MM.1S (cell line): ENCODE measurements around the gene FNIP2.
"Not testable (repeated sequence)": the region's sequence is repeated elsewhere in the genome, so short reads cannot be mapped to it uniquely, and the experiment has no call there.

Experiments
- DNase-seq: peaks from one replicate; pipeline ENCODE4 v3.0.0-alpha.2; 2015
- H2AFZ ChIP-seq: fragments of 300-600 bp; sonication (generic); 2 replicates; pipeline ENCODE4 v1.6.0; 2016; ENCODE audit warnings: antibody characterized with exemption, low read length
- H3F3A ChIP-seq: fragments of 300-600 bp; sonication (generic); 2 replicates; pipeline ENCODE4 v1.6.1; 2016; ENCODE audit warnings: mild to moderate bottlenecking, antibody characterized with exemption, low read length, moderate library complexity, mixed read lengths; ENCODE audit not compliant: insufficient read depth
- H3K27ac ChIP-seq: fragments of 300-600 bp; sonication (generic); 2 replicates; pipeline ENCODE4 v1.5.1; 2016; ENCODE audit warnings: mild to moderate bottlenecking, low read length
- H3K27me3 ChIP-seq: fragments of 300-600 bp; sonication (generic); replicated peaks from 2 replicates; pipeline ENCODE4 v1.6.0; 2016; ENCODE audit warnings: low read length; ENCODE audit not compliant: insufficient read depth
- H3K36me3 ChIP-seq: fragments of 300-600 bp; sonication (generic); replicated peaks from 2 replicates; pipeline ENCODE4 v1.6.1; 2016; ENCODE audit warnings: mild to moderate bottlenecking, low read length, mixed read lengths; ENCODE audit not compliant: insufficient read depth
- H3K4me1 ChIP-seq: fragments of 300-600 bp; sonication (generic); 2 replicates; pipeline ENCODE4 v1.6.1; 2016; ENCODE audit warnings: low read length, mixed read lengths
- H3K4me2 ChIP-seq: fragments of 300-600 bp; sonication (generic); 2 replicates; pipeline ENCODE4 v1.6.0; 2016; ENCODE audit warnings: low read depth, low read length
- H3K4me3 ChIP-seq: fragments of 300-600 bp; sonication (generic); 2 replicates; pipeline ENCODE4 v1.5.1; 2016; ENCODE audit warnings: low read length, mixed read lengths
- H3K79me2 ChIP-seq: fragments of 300-600 bp; sonication (generic); 2 replicates; pipeline ENCODE4 v1.6.1; 2016; ENCODE audit warnings: mixed run types, low read length, mixed read lengths
- H3K9ac ChIP-seq: fragments of 300-600 bp; sonication (generic); 2 replicates; pipeline ENCODE4 v1.6.1; 2016; ENCODE audit warnings: low read length, mixed read lengths
- H3K9me2 ChIP-seq: fragments of 300-600 bp; sonication (generic); replicated peaks from 2 replicates; pipeline ENCODE4 v1.6.1; 2016; ENCODE audit warnings: mild to moderate bottlenecking, low read length, mixed read lengths; ENCODE audit not compliant: insufficient read depth
- H3K9me3 ChIP-seq: fragments of 300-600 bp; sonication (generic); replicated peaks from 2 replicates; pipeline ENCODE4 v1.6.1; 2016; ENCODE audit warnings: mild to moderate bottlenecking, low read length, mixed read lengths; ENCODE audit not compliant: insufficient read depth
- H4K20me1 ChIP-seq: fragments of 300-600 bp; sonication (generic); 2 replicates; pipeline ENCODE4 v1.6.1; 2016; ENCODE audit warnings: mild to moderate bottlenecking, low read length, moderate library complexity, mixed read lengths; ENCODE audit not compliant: insufficient read depth
- EZH2 ChIP-seq: fragments of 300-600 bp; sonication (generic); optimal IDR thresholded peaks from 2 replicates; pipeline ENCODE3; 2017; ENCODE audit warnings: low read depth, mild to moderate bottlenecking, antibody characterized with exemption, low read length, mixed read lengths
- EZH2phosphoT487 ChIP-seq: fragments of 300-600 bp; sonication (generic); IDR thresholded peaks from 2 replicates; pipeline ENCODE4 v1.6.1; 2018; ENCODE audit warnings: antibody characterized with exemption, low read length
- TF ChIP-seq, protein P1 (sequence below): fragments of 300-600 bp; sonication (generic); IDR thresholded peaks from 2 replicates; pipeline ENCODE4 v1.5.1; 2016; ENCODE audit warnings: antibody characterized with exemption, low read length, mixed read lengths

Gene FNIP2

DNA sequence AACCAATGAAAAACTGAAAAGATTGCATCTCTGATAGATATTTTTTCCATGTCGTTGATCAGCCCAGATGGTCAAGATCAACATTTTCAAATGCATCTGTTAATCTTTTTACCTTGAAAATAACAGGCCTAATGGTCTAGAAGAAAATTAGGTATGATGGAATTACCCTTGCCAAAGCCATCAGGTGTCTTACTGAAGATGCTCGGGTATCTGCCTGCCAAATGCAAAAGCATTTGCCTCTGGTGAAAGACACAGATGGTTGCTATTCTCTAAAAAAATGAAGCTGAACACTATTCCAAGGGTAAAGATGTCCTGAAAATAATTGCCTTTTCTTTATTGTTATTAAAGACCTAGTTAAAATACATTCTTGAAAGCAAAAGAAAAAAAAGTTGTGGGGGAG is 126.0 kb downstream of the FNIP2 start:
- H3K9ac ChIP-seq, result no peak overlapping the region
- H3K4me2 ChIP-seq, result no peak overlapping the region
- H3K36me3 ChIP-seq, result no peaks in the 10 kb centered on the region
- H3F3A ChIP-seq, result no peaks in the 10 kb centered on the region
- TF ChIP-seq, protein P1, sequence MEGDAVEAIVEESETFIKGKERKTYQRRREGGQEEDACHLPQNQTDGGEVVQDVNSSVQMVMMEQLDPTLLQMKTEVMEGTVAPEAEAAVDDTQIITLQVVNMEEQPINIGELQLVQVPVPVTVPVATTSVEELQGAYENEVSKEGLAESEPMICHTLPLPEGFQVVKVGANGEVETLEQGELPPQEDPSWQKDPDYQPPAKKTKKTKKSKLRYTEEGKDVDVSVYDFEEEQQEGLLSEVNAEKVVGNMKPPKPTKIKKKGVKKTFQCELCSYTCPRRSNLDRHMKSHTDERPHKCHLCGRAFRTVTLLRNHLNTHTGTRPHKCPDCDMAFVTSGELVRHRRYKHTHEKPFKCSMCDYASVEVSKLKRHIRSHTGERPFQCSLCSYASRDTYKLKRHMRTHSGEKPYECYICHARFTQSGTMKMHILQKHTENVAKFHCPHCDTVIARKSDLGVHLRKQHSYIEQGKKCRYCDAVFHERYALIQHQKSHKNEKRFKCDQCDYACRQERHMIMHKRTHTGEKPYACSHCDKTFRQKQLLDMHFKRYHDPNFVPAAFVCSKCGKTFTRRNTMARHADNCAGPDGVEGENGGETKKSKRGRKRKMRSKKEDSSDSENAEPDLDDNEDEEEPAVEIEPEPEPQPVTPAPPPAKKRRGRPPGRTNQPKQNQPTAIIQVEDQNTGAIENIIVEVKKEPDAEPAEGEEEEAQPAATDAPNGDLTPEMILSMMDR, result no peak
- no peak for TF ChIP-seq EZH2
- no peak for TF ChIP-seq EZH2phosphoT487
- DNase-seq, result no peak
- no peaks in the 10 kb centered on the region for H3K4me1 ChIP-seq
- no peaks in the 10 kb centered on the region for H3K79me2 ChIP-seq
- no peaks in the 10 kb centered on the region for H3K9me3 ChIP-seq
- no peak overlapping the region for H2AFZ ChIP-seq
- H3K4me3 ChIP-seq, result no peak overlapping the region
- H3K9me2 ChIP-seq, result no peaks in the 10 kb centered on the region
- H3K27me3 ChIP-seq, result no peaks in the 10 kb centered on the region
- no peaks in the 10 kb centered on the region for H4K20me1 ChIP-seq
- H3K27ac ChIP-seq, result no peak overlapping the region

DNA sequence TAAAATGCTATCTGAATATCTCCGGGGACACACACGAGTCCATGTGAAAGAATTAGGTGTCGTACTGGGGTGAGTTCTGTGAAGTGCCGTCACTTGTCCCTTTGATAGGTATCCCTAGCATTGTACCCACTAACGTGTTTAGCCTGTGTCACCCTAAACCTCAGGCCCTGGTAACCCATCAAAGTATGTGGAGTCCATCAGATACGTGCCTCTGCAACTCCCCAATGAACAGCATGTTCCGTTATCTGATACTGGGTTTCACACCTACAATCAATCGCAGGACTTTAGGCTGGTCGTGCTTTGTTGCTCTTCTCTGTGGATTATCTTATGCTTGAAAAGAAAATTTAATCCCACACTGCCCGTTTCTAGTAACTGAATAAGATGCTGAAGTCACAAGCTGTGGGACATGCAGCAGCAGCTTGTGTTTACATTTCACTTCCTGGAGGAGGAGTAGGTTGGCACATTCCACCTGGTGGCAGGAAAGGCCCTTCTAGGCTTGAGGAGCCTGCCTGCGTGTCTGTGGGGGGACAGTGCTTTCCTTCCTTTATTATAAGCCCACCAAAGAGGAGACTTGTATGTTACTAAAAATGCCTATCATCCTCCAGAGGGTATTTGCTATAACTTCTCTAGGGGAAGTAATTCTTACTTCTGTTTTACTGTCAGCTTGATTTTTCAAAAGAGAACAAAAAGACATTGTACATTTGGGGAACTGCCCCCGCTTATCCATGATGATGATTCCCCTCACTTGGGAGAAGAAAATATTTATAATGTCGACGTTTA is 127.2 kb downstream of the FNIP2 start:
- Histone ChIP-seq H3K36me3 (no peaks in the 10 kb centered on the region), H3K9ac (no peak overlapping the region), H3K27ac (no peak overlapping the region), H2AFZ (no peak overlapping the region), H3K4me3 (no peak overlapping the region), H3K9me2 (no peaks in the 10 kb centered on the region), H3K79me2 (no peaks in the 10 kb centered on the region), H3F3A (no peaks in the 10 kb centered on the region), H3K4me1 (no peaks in the 10 kb centered on the region), H3K4me2 (no peak overlapping the region), H3K9me3 (no peaks in the 10 kb centered on the region), H4K20me1 (no peaks in the 10 kb centered on the region), H3K27me3 (no peaks in the 10 kb centered on the region)
- TF ChIP-seq EZH2, result no peak
- TF ChIP-seq, protein P1, result no peak
- no peak for TF ChIP-seq EZH2phosphoT487
- DNase-seq, result no peak

DNA sequence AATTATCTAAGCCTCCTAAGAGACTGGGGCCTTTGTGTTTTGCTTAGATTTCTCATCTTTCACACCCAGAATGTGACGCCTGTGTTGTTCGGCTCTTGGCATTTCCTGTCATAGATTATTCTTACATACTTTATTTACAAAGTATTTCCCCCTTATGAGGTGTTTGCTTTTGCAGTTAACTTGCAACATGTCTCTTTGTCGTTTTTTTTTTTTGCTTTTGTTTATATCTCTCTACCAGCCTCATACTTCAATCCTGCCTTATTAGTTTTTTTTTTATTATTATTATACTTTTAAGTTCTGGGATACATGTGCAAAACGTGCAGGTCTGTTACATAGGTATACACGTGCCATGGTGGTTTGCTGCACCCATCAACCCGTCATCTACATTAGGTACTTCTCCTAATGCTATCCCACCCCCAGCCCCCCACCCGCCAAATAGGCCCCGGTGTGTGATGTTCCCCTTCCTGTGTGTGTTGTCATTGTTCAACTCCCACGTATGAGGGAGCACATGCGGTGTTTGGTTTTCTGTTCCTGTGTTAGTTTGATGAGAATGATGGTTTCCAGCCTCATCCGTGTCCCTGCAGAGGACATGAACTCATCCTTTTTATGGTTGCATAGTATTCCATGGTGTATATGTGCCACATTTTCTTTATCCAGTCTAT is 127.9 kb downstream of the FNIP2 start:
- DNase-seq, H3K27ac ChIP-seq, H3K4me2 ChIP-seq, H3K4me3 ChIP-seq, H3F3A ChIP-seq, H3K27me3 ChIP-seq, H3K36me3 ChIP-seq, H4K20me1 ChIP-seq, H3K9me3 ChIP-seq, H3K9ac ChIP-seq, H3K79me2 ChIP-seq, H2AFZ ChIP-seq, H3K4me1 ChIP-seq, H3K9me2 ChIP-seq: not testable (repeated sequence)

DNA sequence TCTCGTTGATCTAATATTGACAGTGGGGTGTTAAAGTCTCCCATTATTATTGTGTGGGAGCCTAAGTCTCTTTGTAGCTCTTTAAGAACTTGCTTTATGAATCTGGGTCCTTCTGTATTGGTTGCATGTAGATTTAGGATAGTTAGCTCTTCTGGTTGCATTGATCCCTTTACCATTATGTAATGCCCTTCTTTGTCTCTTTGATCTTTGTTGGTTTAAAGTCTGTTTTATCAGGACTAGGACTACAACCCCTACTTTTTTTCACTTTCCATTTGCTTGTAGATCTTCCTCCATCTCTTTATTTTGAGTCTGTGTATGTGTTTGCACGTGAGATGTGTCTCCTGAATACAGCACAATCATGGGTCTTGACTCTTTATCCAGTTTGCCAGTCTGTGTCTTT is 131.6 kb downstream of the FNIP2 start:
- H3K79me2 ChIP-seq, H3K4me1 ChIP-seq, H2AFZ ChIP-seq, H3K4me3 ChIP-seq, H3K36me3 ChIP-seq, H3K9ac ChIP-seq, DNase-seq, H3K27me3 ChIP-seq, H3K9me3 ChIP-seq, H3K9me2 ChIP-seq, H4K20me1 ChIP-seq, H3K27ac ChIP-seq, H3K4me2 ChIP-seq, H3F3A ChIP-seq: not testable (repeated sequence)

DNA sequence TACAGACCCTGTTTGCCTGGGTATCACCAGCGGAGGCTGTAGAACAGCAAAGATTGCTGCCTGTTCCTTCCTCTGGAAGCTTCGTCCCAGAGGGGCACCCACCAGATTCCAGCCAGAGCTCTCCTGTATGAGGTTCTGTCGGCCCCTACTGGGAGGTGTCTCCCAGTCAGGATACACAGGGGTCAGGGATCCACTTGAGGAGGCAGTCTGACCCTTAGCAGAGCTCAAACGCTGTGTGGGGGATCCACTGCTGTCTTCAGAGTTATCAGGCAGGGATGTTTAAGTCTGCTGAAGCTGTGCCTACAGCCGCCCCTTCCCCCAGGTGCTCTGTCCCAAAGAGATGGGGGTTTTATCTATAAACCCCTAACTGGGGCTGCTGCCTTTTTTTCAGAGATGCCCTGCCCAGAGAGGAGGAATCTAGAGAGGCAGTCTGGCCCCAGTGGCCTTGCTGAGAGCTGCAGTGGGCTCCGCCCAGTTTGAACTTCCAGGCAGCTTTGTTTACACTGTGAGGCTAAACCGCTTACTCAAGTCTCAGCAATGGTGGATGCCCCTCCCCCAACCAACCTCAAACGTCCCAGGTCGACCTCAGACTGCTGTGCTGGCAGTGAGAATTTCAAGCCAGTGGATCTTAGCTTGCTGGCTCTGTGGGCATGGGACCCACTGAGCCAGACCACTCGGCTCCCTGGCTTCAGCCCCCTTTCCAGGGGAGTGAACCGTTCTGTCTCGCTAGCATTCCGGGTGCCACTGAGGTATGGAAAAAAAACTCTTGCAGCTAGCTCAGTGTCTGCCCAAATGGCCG is 133.7 kb downstream of the FNIP2 start:
- H3K4me2 ChIP-seq, H3K4me3 ChIP-seq, H3K27me3 ChIP-seq, H3K9me2 ChIP-seq, H3K4me1 ChIP-seq, H3K9ac ChIP-seq, H3K36me3 ChIP-seq, H3K79me2 ChIP-seq, H3F3A ChIP-seq, H3K9me3 ChIP-seq, H3K27ac ChIP-seq, H4K20me1 ChIP-seq, H2AFZ ChIP-seq: not testable (repeated sequence)
- DNase-seq, result peak; percentile 66
